ENCODE results near the gene PHIP.

The PHIP gene

DNA sequence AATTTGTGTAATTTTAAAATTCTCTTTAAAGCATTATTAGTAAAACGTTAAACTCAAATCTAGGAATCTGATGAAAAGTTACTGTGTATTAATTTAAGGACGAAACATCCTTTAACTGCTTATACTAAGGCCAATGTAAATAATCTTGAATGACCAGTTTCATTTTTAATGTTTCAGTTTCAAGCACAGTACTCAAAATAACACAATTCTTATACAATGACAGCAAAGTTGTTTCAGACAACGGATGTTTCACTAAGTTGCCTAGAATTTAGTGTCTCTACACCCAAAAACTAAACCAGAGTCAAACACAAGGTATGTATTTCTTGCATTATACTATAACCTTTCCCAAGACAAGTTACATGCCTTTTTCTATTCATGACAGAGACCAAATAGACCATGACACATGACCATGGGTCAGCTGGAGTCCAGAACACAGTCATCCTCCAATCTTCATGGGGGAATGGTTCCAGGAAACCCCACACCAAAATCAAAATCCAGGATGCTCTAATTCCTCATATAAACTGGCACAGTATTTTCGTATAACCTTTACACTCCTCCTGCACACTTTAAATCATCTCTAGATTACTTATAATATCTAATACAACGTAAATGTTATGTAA, 7.7 kb downstream of the PHIP start:
- no peak for DNase-seq (ENCODE audit: low spot score)

DNA sequence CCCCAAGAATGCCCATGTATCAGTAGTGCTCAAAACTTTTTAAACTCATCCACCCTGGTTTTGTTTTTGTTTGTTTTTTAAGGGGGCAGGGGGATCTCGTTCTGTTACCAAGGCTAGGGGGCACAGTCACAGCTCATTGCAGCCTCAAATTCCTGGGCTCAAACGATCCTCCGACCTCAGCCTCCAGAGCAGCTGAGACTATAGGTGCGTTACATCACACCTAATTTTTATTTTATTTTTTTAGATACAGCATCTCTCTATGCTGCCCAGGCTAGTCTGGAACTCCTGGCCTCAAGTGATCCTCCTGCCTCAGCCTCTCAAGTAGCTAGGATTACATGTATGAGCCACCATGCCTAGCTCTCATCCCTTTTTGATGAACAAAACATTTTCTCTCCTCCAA, 11.2 kb downstream of the PHIP start:
- no peak for DNase-seq (ENCODE audit: low spot score)

DNA sequence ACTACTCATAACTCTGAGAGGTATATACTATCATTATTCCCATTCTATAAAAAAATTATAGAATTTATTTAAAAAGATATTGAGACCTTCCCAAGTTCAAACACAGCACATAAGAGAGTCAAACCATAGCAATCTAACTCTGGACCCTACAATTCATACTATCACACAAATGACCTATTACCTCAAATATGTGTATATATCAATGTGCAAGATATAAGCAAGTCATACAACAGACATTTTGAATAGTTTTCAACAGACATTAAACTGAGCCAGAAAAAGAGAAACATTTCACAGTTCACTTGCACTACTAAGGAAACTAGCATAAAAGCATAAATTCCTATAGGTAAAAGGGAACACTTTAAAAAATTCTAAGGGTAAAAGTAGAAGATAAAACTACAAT, 11.7 kb downstream of the PHIP start:
- no peak for DNase-seq (ENCODE audit: low spot score)

GRCh38 chr6:79065232-79065631, 12.8 kb downstream of the PHIP start:
- DNase-seq (ENCODE audit: low spot score), result no peak

DNA sequence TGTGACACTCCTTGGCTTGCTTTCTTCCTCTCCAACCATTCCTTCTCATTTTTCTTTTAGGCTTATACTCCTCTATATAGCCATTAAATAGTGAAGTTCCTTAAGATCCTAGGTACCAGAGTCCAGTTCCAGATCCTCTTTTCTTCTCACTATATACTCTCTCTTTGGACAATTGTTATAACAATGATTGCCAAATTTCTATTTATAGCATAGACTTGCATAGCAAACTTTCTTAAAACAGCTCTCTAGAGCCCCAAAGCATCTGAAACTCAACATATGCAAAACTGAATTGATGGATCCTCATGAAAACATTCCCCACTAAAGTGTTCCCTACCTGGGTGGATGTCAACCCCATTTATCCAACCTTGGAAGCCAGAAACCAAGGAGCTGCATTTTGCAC, 13.4 kb downstream of the PHIP start:
- no peak for DNase-seq (ENCODE audit: low spot score)

DNA sequence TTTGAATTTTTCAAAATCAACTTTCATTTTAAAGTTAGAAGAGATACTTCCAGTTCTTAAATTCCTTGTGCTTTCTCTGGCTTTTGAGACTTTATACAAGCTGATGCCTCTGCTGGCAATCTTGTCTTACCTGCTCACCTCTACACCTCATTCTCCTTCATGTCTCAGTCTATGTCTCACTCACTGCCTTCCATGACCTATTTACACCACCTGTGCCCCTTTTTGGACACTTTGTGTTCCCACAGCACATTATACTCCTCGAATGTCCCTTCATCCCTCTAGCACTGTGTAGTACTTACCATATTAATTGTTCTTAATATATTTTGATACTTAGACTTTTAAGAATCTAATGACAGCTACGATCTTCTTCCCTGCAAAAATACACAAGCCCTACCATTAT, 15.3 kb downstream of the PHIP start:
- DNase-seq (ENCODE audit: low spot score), result no peak

DNA sequence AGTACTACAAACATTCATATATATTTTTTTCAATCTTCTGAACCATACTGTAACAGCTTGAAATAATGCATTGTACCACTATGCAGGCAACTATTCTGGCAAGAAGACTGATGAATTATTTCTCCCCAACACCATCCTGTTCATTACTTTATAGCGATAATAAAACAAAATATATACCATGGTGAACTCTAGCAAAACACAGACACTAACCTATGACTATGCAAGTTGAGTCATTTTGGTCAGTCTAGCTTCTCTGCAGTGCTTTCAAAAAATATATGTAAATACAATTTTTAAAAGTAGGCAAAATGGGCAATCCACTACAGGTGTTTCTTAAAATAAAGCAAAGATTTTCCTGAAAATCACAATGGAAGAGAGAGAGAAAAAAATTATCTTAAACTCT, 20.3 kb downstream of the PHIP start:
- DNase-seq (ENCODE audit: low spot score), result no peak

GRCh38 chr6:79056226-79056625, 21.8 kb downstream of the PHIP start:
- DNase-seq (ENCODE audit: low spot score), result no peak

GRCh38 chr6:79048611-79049010, 29.4 kb downstream of the PHIP start:
- DNase-seq (ENCODE audit: low spot score), result no peak

DNA sequence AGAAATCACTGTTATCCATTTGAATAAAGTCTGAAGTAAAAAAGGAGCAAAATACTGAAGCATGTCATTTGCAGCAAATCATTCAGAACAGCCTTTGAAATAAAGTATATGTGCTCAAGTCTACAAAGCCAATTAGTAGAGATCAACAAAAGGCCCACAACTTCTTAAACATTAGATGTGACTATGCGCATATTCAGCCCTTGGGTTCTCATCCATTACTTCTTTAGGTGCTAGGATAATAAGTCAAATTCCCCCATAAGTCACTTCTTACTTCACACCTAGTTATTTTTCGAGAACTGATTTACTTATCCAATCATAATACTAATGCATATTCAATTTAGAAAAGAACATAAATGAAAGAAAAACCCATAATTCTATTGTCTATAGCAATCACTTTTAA, 31.0 kb downstream of the PHIP start:
- no peak for DNase-seq (ENCODE audit: low spot score)

DNA sequence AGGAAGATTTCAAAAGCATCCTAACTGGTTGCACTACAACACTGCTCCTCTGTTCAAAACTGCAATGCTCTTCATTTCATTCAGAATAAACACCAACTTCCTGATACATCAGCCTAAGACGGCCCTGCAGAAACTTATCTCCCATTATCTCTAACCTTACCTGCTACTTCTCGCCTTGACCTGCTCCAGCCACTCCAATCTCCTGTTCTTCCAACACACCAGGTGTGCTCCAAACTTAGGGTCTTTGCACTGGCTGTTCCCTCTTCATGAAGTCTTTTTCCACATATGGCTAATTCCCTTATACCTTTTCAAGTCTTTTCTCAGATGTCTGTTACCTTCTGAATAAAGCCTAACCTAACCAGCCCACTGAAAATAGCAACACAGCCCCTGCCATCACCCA, 32.1 kb downstream of the PHIP start:
- DNase-seq (ENCODE audit: low spot score), result no peak

GRCh38 chr6:79042799-79043126, 35.3 kb downstream of the PHIP start:
- no peak for DNase-seq (ENCODE audit: low spot score)

- no peak for DNase-seq (ENCODE audit: low spot score)
Observed at GRCh38 chr6:79042088-79042798, 35.8 kb downstream of the PHIP start.

GRCh38 chr6:79040083-79040482, 38.0 kb downstream of the PHIP start:
- no peak for DNase-seq (ENCODE audit: low spot score)

GRCh38 chr6:79038061-79038460, 40.0 kb downstream of the PHIP start:
- DNase-seq (ENCODE audit: low spot score), result no peak

GRCh38 chr6:79034865-79035264, 43.2 kb downstream of the PHIP start:
- DNase-seq (ENCODE audit: low spot score), result no peak

DNA sequence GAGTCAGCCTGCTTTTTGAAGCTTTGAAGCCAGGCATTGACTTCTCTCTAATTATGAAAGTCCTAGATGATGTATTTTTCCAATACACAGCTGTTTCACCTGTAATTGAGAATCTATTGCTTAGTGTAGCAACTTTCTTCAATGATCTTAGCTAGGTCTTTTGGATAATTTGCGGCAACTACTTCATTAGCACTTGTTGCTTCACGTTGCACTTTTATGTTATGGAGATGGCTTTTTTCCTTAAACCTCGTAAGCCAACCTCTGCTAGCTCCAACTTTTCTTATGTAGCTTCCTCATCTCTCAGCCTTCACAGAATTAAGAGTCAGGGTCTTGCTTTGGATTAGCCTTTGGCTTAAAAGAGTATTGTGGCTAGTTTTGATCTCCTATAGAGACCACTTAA, 44.8 kb downstream of the PHIP start:
- no peak for DNase-seq (ENCODE audit: low spot score)

- DNase-seq (ENCODE audit: low spot score), result no peak
Observed at GRCh38 chr6:79031821-79032590, 46.0 kb downstream of the PHIP start.

DNA sequence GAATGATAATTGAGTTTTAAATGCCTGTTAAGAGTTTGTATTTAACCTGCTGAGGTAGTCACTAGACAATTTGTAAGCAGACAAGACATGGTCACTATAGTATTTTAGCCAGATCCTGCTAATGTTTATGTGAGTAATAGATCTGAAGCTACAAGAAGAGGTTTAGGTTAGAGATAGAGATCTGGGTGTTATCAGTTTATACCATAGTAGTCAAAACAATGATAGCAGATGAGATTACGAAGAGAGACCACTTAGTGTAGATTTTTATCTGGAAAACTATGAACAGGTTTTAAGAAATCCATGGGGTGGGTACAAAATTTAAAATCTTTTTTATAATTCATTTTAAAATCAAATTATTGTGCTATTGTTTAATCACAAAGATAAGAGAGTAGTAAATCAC, 47.5 kb downstream of the PHIP start:
- DNase-seq (ENCODE audit: low spot score), result no peak

DNA sequence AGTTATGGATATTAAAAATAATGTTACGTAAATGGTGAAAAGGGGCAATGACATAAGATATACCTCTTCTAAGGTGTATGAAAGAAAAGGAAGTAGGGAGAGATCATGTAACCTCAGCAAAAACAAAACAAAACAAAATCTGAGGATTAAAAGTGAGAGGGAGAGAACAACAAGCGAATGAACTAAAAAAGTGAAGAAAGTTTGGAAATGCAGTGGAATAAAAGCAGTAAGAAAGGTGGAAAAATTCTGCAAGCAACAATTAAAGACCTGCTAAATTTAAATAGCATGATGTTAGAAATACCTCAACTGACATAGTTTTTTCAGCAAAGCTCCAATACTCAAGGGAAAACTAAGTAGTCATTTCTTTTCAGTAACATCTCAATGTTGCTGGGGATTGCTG, 48.0 kb downstream of the PHIP start:
- no peak for DNase-seq (ENCODE audit: low spot score)

- DNase-seq (ENCODE audit: low spot score), result no peak
Observed at GRCh38 chr6:79028641-79029314, 49.3 kb downstream of the PHIP start.

GRCh38 chr6:79011940-79012339, 66.1 kb downstream of the PHIP start:
- no peak for DNase-seq (ENCODE audit: low spot score)

GRCh38 chr6:79010422-79010821, 67.6 kb downstream of the PHIP start:
- DNase-seq (ENCODE audit: low spot score), result no peak
